CD4-positive, alpha-beta T cell treated with Interleukin-10 for 1 hour (primary cell): Measurements from ENCODE around the gene PODXL.
"Not testable (repeated sequence)": the region's sequence is repeated elsewhere in the genome, so short reads cannot be mapped to it uniquely, and the experiment has no call there.

ENCODE experiments used
- DNase-seq: peaks from one replicate; pipeline ENCODE4 v3.0.0-alpha.2; 2020

PODXL gene

GRCh38 chr7:131489196-131489595 lies 67.2 kb downstream of the PODXL start:
- DNase-seq = no peak

- no peak for DNase-seq
Measured at GRCh38 chr7:131488361-131488760, 68.1 kb downstream of the PODXL start.

GRCh38 chr7:131487217-131487616 lies 69.2 kb downstream of the PODXL start:
- no peak for DNase-seq

- DNase-seq = no peak
Measured at GRCh38 chr7:131486346-131486745, 70.1 kb downstream of the PODXL start.

GRCh38 chr7:131483586-131483985 lies 72.8 kb downstream of the PODXL start:
- no peak for DNase-seq

GRCh38 chr7:131482800-131483199 lies 73.6 kb downstream of the PODXL start:
- DNase-seq = no peak

- DNase-seq = no peak
Measured at GRCh38 chr7:131480384-131481315, 75.8 kb downstream of the PODXL start.

- no peak for DNase-seq
Measured at GRCh38 chr7:131476740-131477139, 79.7 kb downstream of the PODXL start.

- DNase-seq = no peak
Measured at GRCh38 chr7:131471250-131472004, 85.0 kb downstream of the PODXL start.

GRCh38 chr7:131467788-131468187 lies 88.6 kb downstream of the PODXL start:
- DNase-seq = no peak

- DNase-seq = no peak
Measured at GRCh38 chr7:131466735-131467365, 89.6 kb downstream of the PODXL start.

- not testable (repeated sequence) for DNase-seq
Measured at GRCh38 chr7:131462715-131463114, 93.7 kb downstream of the PODXL start.

- no peak for DNase-seq
Measured at GRCh38 chr7:131462059-131462458, 94.4 kb downstream of the PODXL start.

- DNase-seq = no peak
Measured at GRCh38 chr7:131459256-131459655, 97.2 kb downstream of the PODXL start.

GRCh38 chr7:131456338-131456737 lies 100.1 kb downstream of the PODXL start:
- DNase-seq = no peak

GRCh38 chr7:131455546-131455945 lies 100.9 kb downstream of the PODXL start:
- no peak for DNase-seq

- DNase-seq = no peak
Measured at GRCh38 chr7:131455001-131455400, 101.4 kb downstream of the PODXL start.

- no peak for DNase-seq
Measured at GRCh38 chr7:131454498-131454897, 101.9 kb downstream of the PODXL start.
